BE2C (cell line): ENCODE data around the gene BSG.

ENCODE experiments used
- DNase-seq: peaks from one replicate; pipeline ENCODE4 v3.0.0-alpha.2; 2020
- H3K27me3 ChIP-seq: fragments of 250-450 bp; sonication (Bioruptor Pico); 2 replicates; pipeline ENCODE4 v1.5.1; 2020; ENCODE audit warnings: mild to moderate bottlenecking
- H3K36me3 ChIP-seq: fragments of 250-450 bp; sonication (Bioruptor Pico); 2 replicates; pipeline ENCODE4 v1.5.1; 2020; ENCODE audit warnings: mild to moderate bottlenecking
- H3K4me1 ChIP-seq: fragments of 250-450 bp; sonication (Bioruptor Pico); 2 replicates; pipeline ENCODE4 v1.5.1; 2020
- H3K4me3 ChIP-seq: 2 replicates; pipeline ENCODE4 v1.5.1; 2011; ENCODE audit warnings: low read depth, low read length
- H3K9me3 ChIP-seq: fragments of 250-450 bp; sonication (Bioruptor Pico); 2 replicates; pipeline ENCODE4 v1.5.1; 2020
- TF ChIP-seq, protein P1 (sequence below): IDR thresholded peaks from 2 replicates; pipeline ENCODE4 v1.5.1; 2012; ENCODE audit warnings: mild to moderate bottlenecking, low read depth, low read length

BSG gene

DNA sequence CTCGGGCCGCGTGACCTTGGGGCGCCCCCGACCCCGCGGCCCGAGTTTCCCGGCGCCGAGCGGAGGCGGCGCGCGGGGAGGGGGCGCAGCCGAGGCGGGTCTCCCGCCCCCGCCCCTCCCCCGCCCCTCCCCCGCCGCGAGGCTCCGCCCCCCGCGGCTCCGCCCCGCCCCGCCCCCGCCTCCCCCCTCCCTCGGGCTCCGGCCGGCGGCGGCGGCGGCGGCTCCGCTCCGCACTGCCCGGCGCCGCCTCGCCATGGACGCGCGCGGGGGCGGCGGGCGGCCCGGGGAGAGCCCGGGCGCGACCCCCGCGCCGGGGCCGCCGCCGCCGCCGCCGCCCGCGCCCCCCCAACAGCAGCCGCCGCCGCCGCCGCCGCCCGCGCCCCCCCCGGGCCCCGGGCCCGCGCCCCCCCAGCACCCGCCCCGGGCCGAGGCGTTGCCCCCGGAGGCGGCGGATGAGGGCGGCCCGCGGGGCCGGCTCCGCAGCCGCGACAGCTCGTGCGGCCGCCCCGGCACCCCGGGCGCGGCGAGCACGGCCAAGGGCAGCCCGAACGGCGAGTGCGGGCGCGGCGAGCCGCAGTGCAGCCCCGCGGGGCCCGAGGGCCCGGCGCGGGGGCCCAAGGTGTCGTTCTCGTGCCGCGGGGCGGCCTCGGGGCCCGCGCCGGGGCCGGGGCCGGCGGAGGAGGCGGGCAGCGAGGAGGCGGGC, 17.4 kb downstream of the BSG start, which contains the start of gene HCN2:
TSS of gene HCN2 (plus strand) at position 189 of the 703 bp plus-strand sequence. CDS start at position 254, 65 bp downstream.
- H3K36me3 ChIP-seq, result no peaks in the 10 kb centered on the region
- H3K9me3 ChIP-seq, result no peaks in the 10 kb centered on the region
- TF ChIP-seq, protein P1, sequence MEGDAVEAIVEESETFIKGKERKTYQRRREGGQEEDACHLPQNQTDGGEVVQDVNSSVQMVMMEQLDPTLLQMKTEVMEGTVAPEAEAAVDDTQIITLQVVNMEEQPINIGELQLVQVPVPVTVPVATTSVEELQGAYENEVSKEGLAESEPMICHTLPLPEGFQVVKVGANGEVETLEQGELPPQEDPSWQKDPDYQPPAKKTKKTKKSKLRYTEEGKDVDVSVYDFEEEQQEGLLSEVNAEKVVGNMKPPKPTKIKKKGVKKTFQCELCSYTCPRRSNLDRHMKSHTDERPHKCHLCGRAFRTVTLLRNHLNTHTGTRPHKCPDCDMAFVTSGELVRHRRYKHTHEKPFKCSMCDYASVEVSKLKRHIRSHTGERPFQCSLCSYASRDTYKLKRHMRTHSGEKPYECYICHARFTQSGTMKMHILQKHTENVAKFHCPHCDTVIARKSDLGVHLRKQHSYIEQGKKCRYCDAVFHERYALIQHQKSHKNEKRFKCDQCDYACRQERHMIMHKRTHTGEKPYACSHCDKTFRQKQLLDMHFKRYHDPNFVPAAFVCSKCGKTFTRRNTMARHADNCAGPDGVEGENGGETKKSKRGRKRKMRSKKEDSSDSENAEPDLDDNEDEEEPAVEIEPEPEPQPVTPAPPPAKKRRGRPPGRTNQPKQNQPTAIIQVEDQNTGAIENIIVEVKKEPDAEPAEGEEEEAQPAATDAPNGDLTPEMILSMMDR, result no peak
- H3K4me1 ChIP-seq, result peaks cover 12% of the 10 kb centered on the region
- no peak for DNase-seq
- no peaks in the 10 kb centered on the region for H3K27me3 ChIP-seq
- peak within 1 kb of the TSS; percentile 51 for H3K4me3 ChIP-seq

DNA sequence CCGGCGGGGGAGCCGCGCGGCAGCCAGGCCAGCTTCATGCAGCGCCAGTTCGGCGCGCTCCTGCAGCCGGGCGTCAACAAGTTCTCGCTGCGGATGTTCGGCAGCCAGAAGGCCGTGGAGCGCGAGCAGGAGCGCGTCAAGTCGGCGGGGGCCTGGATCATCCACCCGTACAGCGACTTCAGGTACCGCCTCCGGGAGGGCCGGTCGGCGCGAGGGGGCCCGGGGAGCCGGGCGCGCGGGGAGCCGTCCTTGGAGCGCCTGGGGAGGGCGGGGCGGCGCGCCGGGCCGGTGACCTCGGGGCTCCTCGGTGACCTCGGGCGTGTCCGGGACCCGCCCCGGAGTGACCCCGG, 18.0 kb downstream of the BSG start:
- H3K4me1 ChIP-seq, result peaks cover 12% of the 10 kb centered on the region
- DNase-seq, result peak; percentile 61
- no peaks in the 10 kb centered on the region for H3K27me3 ChIP-seq
- H3K4me3 ChIP-seq, result peak overlapping the region; percentile 43
- H3K9me3 ChIP-seq, result no peaks in the 10 kb centered on the region
- no peaks in the 10 kb centered on the region for H3K36me3 ChIP-seq
- TF ChIP-seq, protein P1, result no peak

DNA sequence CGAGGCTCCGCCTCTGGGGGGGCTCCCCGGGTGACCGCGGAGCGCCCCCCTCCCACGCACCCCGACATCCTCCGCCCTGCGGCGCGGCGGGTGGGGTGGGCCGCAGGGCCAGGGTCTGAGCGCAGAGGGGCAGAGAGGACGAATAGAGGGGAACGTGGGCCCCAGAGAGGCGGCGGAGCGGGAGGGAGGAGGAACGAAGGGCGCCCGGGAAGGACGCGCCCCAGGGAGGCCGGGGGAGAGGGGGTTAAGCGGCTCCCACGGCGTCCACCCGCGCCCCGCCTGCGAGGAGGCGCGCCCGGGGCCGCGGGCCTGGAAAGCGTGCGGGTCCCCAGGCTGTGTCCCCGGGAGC, 18.3 kb downstream of the BSG start:
- H3K36me3 ChIP-seq, result no peaks in the 10 kb centered on the region
- no peaks in the 10 kb centered on the region for H3K9me3 ChIP-seq
- H3K4me1 ChIP-seq, result peaks cover 12% of the 10 kb centered on the region
- H3K4me3 ChIP-seq, result peak overlapping the region; percentile 43; the same call in 1 of the 2 replicates
- H3K27me3 ChIP-seq, result no peaks in the 10 kb centered on the region
- TF ChIP-seq, protein P1, result no peak
- DNase-seq, result no peak

DNA sequence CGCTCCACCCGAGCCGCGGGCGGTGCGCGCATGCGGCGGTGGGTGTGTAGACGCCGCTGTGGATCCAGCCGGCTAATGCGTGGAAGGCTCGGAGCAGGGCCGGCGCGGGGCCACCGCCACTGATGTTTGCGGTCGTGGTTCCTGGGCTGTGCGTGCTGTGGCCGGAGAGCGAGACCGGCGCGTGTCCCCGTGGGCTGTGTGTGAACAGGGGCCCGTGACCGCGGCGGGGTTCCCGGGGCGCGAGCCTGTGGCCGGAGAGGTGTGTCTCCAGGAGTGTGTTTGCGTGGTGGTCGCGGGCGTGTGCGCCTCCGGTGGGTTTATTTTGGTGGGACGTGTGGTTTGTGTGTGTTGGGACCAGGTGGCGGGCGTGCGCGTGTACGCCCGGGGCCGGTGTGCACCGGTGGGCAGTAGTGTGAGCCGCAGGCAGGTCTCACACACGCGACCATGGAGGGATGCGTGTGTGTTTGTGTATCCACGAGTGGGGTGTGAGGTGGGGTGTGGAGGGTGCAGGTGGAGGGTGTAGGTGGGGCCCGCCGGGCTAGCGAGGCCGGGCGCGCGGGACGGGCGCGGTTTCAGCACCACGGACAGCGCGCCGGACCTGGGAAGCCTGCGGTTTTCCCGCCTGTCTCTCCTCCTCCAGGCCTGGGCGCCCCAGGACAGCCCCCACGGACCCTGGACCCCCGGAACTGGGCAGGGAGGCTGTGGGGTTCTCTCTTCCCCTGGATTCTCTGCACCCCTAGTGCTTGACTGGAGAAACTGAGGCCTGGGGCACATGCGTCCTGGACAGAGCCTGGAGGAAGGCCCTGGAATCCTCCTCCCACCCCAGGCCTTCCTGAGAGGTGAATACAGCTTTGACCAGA, 18.9 kb downstream of the BSG start:
- Histone ChIP-seq H3K36me3 (no peaks in the 10 kb centered on the region), H3K4me1 (peaks cover 12% of the 10 kb centered on the region), H3K27me3 (no peaks in the 10 kb centered on the region), H3K9me3 (no peaks in the 10 kb centered on the region), H3K4me3 (no peak overlapping the region)
- DNase-seq, result no peak
- TF ChIP-seq, protein P1, result no peak

DNA sequence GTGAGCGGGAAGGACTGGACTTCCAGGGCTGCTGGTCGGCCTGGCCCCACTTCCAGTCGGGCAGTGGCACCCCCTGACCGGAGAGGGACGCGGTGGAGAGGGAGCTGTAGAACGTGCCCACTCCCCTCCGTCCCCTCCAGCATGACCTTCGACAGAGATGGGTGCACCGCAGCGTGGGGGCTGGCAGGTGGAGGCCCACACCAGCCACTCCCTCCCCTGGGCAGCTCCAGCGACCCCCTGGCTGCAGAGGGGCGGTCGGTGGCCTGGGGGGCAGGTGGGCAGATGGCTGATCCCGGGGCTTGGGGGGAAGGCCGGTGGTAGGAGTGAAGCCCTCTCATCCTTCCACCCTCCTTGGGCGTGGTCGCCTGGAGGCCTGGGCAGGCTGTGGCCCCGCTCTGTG, 19.7 kb downstream of the BSG start:
- Histone ChIP-seq H3K4me1 (peaks cover 12% of the 10 kb centered on the region), H3K4me3 (no peak overlapping the region), H3K36me3 (no peaks in the 10 kb centered on the region), H3K27me3 (no peaks in the 10 kb centered on the region), H3K9me3 (no peaks in the 10 kb centered on the region)
- no peak for DNase-seq
- TF ChIP-seq, protein P1, result no peak

DNA sequence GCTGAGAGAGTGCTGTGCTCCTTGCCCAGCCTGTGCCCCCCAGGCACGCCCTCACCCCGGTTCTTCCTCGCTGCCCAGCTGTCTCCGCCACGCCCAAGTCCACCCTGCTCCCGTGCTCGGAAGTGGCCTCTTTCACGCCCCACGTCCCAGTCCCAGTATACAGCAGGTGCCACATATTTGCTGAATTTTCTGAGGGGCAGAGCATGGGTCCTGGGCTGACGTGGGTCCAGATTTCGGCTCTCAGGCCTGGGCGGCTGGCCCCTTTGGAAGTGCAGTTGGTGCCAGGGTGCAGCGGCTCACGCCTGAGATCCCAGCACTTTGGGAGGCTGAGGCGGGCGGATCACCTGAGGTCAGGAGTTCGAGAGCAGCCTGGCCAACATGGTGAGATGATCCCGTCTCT, 20.7 kb downstream of the BSG start:
- no peaks in the 10 kb centered on the region for H3K9me3 ChIP-seq
- TF ChIP-seq, protein P1, result no peak
- no peak overlapping the region for H3K4me3 ChIP-seq
- H3K4me1 ChIP-seq, result peaks cover 12% of the 10 kb centered on the region
- H3K36me3 ChIP-seq, result no peaks in the 10 kb centered on the region
- no peak for DNase-seq
- no peaks in the 10 kb centered on the region for H3K27me3 ChIP-seq
